RKO (cell line): ENCODE data around the gene FGF18.
"Not testable (repeated sequence)": the region's sequence is repeated elsewhere in the genome, so short reads cannot be mapped to it uniquely, and the experiment has no call there.

ENCODE experiments used
- DNase-seq: peaks from one replicate; pipeline ENCODE4 v3.0.0-alpha.2; 2016; ENCODE audit warnings: low spot score

Gene FGF18

DNA sequence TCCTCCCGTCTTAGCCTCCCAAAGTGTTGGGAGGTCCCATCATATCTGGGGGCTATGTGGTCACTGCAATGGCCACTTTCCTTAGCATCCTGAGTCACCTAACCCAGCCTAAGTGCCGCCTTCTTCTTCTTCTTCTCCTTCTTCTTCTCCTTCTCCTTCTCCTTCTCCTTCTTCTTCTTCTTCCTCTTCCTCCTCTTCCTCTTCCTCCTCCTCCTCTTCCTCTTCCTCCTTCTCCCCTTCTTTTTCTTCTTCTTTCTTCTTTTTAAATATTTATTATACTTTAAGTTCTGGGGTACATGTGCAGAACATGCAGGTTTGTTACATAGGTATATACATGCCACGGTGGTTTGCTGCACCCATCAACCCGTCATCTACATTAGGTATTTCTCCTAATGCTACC, 78.0 kb downstream of the FGF18 start:
- not testable (repeated sequence) for DNase-seq

- no peak for DNase-seq
These were observed 78.7 kb downstream of the FGF18 start for GRCh38 chr5:171498166-171498565.

- no peak for DNase-seq
These were observed 80.2 kb downstream of the FGF18 start for GRCh38 chr5:171499611-171500010.

GRCh38 chr5:171505473-171506043, 86.1 kb downstream of the FGF18 start:
- DNase-seq = no peak

GRCh38 chr5:171506951-171507350, 87.5 kb downstream of the FGF18 start:
- DNase-seq = no peak
